Measurements from ENCODE around the gene CARMIL1.
A peak's percentile ranks its signal among the peaks of the same experiment; 100 is the strongest.

Gene CARMIL1

GRCh38 chr6:25388776-25389175 is 109.6 kb downstream of the CARMIL1 start:
- intact Hi-C loops (cut with DNase I), result no loop called here
- DNase-seq, result no peak

GRCh38 chr6:25389471-25389870 is 110.3 kb downstream of the CARMIL1 start:
- intact Hi-C loops (cut with DNase I), result no loop called here
- DNase-seq, result no peak

- DNase-seq, result no peak
- intact Hi-C loops (cut with DNase I), result no loop called here
Measured at GRCh38 chr6:25392372-25392771, 113.2 kb downstream of the CARMIL1 start.

DNA sequence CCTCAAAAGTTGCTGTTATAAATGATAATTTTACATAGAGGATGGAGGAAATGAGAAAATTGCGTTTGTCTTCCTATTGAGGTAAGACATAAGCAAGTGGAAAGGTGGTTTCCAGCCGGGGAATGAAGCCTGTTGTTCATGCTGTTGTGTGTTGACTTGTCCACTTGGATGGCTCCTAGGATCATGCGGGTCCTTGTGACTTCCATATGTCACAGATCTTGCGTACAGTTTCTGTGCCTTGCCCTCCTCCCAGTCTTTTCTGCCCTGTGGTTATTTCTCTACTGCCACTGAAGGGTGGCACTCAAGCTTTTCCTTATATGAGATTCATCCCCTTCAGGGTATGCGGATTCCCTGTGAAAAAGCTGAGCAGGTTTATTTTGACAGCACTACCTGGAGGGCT is 116.6 kb downstream of the CARMIL1 start:
- intact Hi-C loops (cut with DNase I), result no loop called here

DNA sequence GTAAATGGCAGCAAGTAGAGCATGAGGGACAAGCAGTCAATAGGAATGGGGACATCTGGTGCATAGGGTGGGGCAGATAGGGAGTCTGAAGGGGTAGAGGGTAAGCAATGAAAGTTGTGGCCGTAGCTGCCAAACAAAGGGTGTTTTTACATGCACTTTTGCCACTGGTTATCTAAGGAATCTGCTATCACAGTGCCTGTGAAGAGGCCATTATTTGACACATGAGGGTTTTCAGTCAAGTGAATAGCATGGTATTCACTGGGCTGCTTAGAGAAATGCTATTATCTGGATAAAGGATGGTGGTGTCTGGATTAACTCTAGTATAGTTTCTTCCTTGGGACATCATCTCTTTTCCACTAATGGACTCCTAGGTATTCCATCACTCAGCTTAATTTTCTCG is 118.2 kb downstream of the CARMIL1 start:
- no peak for DNase-seq
- intact Hi-C loops (cut with DNase I), result no loop called here

More for the DNA sequence above, 116.6 kb downstream of the CARMIL1 start:
- no peak for DNase-seq

- intact Hi-C loops (cut with DNase I), result no loop called here
- DNase-seq, result no peak
Measured at GRCh38 chr6:25399885-25400284, 120.7 kb downstream of the CARMIL1 start.

- DNase-seq, result no peak
Measured at GRCh38 chr6:25401711-25402110, 122.5 kb downstream of the CARMIL1 start.

DNA sequence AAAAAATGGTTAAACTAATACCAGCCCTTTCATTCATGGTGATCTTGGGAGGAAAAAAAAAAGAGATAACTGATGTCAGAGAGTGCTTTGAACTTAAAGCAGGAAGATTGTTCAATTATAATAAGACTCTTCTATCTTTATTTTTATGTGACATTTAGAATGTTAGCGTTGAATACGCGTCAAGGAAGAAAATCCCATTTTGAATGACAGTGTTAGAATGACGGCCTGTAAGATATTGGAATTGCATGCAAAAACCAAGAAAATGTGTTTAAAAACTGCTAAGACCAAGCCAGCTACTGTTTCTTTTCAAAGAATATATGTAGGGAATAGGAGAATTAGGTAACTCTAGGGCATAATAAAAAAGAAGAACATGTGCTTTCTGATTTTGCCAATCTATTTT is 123.0 kb downstream of the CARMIL1 start:
- DNase-seq, result no peak
- intact Hi-C loops (cut with DNase I), result no loop called here

More at GRCh38 chr6:25401711-25402110, 122.5 kb downstream of the CARMIL1 start:
- intact Hi-C loops (cut with DNase I), result no loop called here

DNA sequence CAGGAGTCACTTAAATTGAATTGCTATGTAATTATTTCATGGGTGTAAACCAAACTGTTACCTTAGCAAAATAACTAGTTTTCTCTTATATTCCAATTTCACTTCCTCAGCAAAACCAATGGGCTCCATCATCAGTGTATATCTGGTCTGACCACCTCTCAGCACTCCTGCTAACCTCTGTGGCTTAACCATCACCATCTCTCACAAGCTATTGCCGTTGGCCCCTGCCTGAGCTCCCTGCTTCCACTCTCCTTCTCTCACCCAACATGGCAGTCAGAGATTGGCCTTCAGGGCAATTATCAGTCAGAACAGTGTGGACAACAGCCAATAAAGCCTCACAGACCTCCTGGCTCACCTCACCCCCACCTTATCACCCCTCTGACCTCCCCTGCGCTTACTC is 124.0 kb downstream of the CARMIL1 start:
- no peak for DNase-seq
- intact Hi-C loops (cut with DNase I), result no loop called here

- DNase-seq, result peak in 9 of 42 donors; percentile 6 to 43 (median 18)
- intact Hi-C loops (cut with DNase I), result no loop called here
Measured at GRCh38 chr6:25404091-25404490, 124.9 kb downstream of the CARMIL1 start.

- intact Hi-C loops (cut with DNase I), result no loop called here
- DNase-seq, result peak in 9 of 42 donors; percentile 4 to 34 (median 16)
Measured at GRCh38 chr6:25404693-25405169, 125.6 kb downstream of the CARMIL1 start.

DNA sequence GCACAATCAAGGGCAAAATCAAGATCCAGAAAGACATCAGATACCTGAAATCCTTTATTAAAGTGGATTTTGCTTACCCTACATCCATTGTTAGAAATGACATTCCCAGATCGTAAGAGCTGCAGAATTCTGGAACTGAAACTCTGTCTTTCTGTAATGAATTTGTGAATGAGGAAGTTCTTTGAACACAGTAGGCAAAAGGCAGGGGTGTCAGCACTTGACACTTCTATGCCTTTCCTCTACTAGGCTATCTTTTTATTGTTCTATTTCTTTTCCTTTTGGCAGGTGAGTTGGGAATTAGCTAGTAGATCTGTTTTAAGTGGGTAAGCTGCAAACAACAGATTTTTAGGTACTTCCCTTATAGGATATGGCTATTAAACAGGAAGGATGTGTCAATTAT is 126.3 kb downstream of the CARMIL1 start:
- intact Hi-C loops (cut with DNase I), result no loop called here
- DNase-seq, result no peak

GRCh38 chr6:25407431-25407830 is 128.3 kb downstream of the CARMIL1 start:
- DNase-seq, result no peak
- intact Hi-C loops (cut with DNase I), result no loop called here

GRCh38 chr6:25410102-25410501 is 130.9 kb downstream of the CARMIL1 start:
- DNase-seq, result no peak
- intact Hi-C loops (cut with DNase I), result no loop called here

DNA sequence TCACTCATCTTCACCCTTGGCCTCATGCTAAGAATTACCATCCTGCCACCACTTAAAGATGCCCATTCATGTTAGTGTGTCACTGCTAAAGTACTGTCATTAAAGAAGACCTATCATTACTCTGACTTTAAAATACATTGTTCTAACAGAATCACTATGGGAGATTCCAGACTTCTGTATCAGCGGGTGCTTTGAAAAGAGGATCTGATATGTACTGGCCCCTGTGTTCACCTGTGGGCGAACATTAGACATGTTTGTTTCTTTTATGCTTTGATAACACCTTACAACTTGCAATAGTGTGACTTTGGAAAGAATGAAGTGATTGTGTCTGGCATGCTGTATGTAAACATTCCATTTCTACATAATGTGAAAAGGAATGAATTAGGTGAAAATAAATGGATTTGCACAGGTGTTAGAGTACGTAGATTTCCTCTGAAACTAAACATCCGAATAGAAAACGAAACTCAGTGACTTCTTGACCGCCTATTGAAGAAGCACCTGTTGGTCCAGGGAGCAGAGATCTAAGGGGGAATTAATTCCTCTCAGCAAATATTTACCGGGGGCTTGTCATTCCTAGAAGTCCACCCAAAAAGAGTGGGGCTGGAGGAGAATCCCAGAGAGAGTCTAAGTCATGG is 132.3 kb downstream of the CARMIL1 start:
- intact Hi-C loops (cut with DNase I), result no loop called here
- no peak for DNase-seq

- DNase-seq, result no peak
- intact Hi-C loops (cut with DNase I), result no loop called here
Measured at GRCh38 chr6:25413207-25413905, 134.2 kb downstream of the CARMIL1 start.

- intact Hi-C loops (cut with DNase I), result no loop called here
- DNase-seq, result no peak
Measured at GRCh38 chr6:25414168-25414567, 135.0 kb downstream of the CARMIL1 start.

DNA sequence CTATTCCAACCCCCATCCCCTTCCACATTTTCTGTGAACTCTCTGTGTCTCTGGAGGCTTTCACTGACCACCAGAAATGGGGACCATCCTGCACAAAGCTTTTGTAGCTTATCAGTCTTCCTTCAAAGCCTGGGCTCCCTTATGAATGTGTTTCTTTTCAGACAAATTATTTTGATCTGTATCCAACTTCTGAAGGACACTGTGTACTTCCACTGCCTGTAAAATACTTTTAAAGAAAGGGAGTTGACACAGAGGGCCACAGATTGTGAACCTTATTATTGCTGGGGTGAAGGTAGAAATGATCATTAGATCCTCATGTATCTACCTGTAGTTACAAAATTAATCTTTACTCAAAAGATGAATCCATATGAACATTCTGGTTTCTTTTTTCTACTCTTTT is 135.6 kb downstream of the CARMIL1 start:
- no peak for DNase-seq
- intact Hi-C loops (cut with DNase I), result no loop called here

GRCh38 chr6:25415274-25415673 is 136.1 kb downstream of the CARMIL1 start:
- DNase-seq, result no peak
- intact Hi-C loops (cut with DNase I), result no loop called here

DNA sequence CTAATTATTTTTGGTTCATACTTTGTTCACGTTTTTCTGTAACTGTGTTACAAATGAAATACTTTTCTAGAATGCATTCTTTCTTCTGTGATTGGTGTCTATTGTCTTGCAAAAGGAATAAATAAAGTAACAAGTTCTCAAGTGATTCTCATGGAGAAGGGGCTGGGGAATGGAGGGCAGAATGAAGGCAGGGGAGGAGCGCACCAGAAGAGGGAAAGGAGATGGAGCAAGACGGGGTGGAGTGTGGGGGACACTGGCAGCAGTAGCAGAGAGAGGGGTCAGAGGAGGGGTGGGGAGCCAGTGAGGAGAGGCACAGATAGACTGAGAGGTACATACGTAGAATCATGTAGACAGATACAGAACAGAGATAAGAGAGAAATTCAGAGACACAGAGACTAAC is 136.5 kb downstream of the CARMIL1 start:
- intact Hi-C loops (cut with DNase I), result no loop called here

DNA sequence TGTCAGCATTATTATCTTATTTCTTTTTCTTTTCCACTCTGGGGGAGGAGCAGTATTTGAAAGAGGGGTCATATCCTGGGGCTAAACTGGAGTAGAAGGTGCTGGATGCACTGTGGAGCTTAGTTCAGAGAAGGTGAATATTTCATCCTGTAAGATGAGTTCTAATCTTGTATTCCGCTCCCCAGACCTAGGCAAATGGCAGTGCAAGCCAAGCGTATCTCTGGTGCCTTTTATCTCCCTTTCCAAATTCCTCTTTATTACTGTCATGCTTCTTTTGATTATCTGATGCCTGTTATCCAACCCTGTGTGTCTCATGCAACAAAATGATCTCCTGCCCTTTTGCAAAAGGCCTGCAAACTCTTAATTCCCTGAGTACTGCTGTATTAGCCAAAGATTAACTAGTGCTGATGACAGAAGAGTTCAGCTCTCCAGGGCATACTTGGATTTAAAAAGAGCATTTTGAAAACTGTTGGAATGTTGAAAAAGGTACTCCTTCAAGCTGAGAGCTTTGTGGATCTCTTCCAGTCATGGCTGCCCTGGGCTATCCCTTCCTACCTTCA is 138.0 kb downstream of the CARMIL1 start:
- no peak for DNase-seq
- intact Hi-C loops (cut with DNase I), result no loop called here

More for the DNA sequence above, 136.5 kb downstream of the CARMIL1 start:
- DNase-seq, result no peak
